ENCODE measurements around the gene SEZ6.

SEZ6 gene, protein sequence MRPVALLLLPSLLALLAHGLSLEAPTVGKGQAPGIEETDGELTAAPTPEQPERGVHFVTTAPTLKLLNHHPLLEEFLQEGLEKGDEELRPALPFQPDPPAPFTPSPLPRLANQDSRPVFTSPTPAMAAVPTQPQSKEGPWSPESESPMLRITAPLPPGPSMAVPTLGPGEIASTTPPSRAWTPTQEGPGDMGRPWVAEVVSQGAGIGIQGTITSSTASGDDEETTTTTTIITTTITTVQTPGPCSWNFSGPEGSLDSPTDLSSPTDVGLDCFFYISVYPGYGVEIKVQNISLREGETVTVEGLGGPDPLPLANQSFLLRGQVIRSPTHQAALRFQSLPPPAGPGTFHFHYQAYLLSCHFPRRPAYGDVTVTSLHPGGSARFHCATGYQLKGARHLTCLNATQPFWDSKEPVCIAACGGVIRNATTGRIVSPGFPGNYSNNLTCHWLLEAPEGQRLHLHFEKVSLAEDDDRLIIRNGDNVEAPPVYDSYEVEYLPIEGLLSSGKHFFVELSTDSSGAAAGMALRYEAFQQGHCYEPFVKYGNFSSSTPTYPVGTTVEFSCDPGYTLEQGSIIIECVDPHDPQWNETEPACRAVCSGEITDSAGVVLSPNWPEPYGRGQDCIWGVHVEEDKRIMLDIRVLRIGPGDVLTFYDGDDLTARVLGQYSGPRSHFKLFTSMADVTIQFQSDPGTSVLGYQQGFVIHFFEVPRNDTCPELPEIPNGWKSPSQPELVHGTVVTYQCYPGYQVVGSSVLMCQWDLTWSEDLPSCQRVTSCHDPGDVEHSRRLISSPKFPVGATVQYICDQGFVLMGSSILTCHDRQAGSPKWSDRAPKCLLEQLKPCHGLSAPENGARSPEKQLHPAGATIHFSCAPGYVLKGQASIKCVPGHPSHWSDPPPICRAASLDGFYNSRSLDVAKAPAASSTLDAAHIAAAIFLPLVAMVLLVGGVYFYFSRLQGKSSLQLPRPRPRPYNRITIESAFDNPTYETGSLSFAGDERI

DNA sequence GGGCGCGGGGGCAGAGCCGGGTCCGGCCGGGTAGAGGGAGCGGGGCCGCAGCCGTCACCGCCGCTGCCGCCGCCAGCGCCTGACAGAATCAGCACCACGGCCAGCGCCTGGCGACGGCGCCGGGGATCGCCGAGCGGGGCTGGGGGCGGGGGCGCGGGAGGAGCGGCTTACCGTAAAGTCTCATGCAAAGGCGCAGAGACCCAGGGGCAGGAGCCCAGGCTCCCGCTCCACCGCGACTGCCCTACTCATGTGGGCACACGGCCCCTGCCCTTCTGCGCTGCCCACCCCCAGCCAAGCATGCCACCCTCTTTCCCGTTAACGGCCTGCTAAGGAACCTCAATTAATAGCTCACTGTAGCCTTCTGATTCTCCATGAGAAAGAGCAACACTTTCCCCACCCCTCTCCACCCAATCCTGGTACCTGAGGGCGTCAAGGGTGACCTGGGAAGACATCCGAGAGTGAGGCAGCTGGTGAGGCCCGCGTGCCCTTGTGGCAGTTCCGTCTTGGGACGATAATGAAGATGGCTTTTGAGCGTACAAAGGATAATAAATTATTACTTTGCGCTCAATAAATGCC, at the start of gene SEZ6:
Gene SEZ6 (minus strand): TSS at position 98 of the 576 bp plus-strand sequence. CDS start 164 bp downstream, outside the sequence.
- DNase-seq: peak; percentile 38

DNA sequence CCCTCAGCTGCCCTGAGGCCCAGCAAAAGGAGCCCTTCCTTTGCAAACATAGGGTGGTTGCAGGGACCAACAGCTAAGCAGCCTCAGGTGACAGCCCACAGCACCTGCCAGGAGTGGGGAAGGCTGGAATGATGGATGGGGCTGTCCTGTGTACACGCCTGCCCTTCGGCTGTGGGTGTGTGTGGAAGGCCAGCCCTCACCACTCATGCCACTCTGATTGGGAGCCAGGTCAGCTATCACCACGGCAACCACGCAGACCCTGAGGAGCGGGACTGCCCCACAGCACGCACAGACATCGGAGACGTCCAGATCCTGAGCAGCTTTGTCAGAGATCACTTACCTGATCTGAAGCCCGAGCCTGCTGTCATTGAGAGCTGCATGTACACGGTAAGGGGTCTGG, 49.0 kb upstream of the SEZ6 start:
- DNase-seq: no peak

DNA sequence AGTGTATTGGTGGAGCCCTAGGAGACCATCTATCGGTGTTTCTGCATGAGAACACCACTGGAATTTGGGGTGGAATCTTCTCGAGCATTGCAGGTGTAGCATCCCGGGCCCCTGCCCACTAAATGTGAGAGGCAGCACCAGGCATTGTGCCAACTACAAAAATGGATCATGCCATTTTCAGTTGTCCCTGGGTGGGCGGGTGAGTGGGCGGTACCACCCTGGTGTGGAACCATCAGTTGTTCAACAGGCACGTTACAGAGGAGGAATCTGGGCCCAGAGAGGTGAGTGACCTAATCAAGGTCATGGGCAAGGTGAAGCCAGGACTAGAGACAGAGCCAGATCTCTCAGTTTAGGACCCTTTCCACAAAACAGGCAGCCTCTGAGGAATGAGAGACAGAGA, 45.9 kb upstream of the SEZ6 start:
- no peak for DNase-seq

DNA sequence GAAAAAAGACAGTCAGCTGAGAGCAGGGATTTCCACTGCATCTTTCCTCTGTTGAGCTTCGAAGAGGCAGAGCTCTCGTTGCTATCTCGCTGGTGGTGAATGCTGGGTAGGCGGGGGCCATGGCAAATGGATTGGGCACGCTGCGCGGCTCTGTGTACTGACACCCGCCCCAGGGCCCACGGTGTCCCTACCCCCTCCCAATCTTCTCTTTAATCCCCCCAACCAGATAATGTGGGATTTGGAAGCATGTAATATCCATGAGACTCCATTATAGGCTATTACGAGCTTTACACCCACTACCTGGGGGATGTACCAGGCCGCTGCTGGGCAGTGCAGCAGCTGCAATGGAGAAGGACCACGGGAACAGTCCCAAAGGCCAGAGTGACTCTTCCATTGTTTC, 45.4 kb upstream of the SEZ6 start:
- DNase-seq: no peak

DNA sequence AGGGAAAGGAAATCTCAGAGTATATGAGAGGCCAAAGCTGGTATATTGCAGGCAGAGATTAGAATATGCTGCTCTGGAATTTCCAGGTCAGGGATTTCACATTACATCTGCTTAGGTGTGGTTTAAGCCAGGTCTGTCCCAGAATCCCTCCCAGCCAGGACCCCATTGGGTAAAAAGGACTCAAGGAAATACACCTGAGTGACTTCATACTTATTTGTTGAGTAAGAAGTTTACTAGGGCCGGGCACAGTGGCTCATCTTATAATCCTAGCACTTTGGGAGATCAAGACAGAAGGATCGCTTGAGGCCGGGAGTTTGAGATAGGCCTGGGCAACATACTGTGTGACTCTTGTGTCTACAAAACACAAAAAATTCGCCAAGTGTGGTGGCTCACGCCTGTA, 44.3 kb upstream of the SEZ6 start:
- no peak for DNase-seq

DNA sequence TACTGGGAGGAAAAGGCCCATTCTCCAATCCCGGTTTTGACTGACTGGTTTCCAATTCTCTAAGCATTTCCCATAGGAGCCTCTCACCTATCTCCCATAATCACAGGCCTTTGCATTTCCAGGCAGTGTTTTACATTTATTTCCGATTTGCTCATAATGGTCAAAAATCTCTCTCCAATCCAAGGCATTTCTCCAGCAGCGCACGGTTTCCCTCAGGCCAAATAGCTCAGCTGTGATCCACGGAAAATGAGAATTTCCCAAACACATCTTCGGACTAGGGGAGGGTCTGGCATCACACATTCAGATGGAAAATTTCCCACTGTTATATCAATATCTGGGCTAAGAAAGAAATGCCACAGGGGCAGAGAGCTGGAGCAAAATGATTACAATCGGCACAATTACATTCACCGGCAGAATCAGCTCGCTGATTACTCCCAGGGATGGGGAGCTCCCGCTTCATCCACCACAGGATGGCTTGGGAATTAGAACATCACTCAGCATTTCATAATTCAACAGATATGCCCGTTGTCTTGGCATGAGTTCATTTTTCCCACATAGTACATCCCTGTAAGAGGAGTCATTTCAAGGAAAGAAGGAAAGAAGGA, 43.8 kb upstream of the SEZ6 start:
- DNase-seq: no peak

DNA sequence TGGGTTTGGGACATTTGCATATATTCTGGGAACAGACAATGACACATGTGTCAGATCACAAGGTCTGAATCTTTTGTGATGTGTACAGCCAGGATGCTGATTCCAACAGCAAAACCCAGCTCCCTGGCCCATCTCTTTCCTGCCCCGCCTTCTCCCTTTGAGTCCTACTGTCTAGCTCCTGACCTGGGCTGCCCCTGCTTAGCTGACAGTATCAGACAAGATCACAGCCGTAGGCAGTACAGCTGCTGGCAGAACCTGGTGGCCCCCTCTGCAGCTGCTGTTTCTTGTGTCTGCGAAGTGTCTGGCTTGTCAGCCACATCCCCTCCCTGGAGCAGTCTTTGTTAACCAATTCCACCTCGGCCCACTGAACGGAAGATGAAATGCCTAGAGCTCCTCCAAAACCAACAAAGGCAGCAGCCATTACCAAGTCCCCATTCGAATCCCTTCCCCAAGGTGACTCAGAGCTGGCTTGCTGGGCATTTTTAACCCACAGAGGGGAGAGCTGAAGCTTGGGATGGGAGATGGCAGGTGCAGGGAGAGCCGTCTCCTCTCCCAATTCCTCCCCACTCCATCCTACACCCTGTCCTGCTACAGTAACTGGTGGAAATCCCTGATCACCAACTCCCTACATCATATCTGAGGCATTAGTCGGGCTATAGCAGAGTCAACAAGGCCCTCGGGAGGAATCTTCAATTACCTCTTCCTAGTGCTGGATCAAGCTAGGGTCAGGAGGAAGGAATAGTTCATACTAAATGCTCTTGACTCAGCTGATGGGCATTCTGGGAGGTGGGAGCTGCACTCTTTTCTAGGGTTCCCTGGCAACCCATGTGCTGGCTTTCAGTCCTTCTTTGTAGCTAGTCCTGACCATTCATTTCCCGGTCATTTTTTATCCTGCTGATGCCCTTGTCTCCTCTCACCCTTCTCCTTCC, 42.9 kb upstream of the SEZ6 start:
- no peak for DNase-seq

GRCh38 chr17:29046473-29046839, 40.6 kb upstream of the SEZ6 start:
- DNase-seq: no peak

- no peak for DNase-seq
These were observed 40.1 kb upstream of the SEZ6 start for GRCh38 chr17:29045734-29046472.

GRCh38 chr17:29045026-29045425, 39.2 kb upstream of the SEZ6 start:
- DNase-seq: no peak

DNA sequence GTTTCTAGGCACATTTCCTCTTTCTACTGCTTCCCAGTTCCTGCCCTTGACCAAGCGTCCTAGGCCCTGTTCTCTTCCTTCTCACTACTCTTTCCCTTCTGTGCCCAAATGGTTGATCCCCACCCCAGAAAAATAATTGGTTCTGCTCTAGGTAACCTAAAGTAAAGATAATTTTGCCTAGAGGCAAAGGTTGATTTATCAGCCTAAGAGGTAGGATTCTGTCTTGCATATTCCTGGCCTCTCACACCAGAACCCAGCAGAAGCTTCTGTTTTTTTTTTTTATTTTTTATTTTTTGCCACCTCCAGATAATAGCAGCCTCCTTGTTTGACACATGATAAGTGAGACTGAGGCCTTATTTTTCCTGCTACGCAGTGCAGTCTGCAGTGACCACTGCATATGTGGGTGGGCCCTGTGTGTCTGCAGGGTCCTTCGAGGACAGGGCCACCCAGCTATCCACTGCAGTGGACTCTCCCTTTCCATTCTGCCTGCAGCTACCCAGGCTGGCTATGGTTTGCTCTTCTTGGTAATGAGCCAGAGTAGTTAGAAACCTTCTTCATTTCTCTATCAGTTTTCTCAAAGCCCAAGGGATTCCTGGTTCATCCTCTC, 37.8 kb upstream of the SEZ6 start:
- DNase-seq: no peak

GRCh38 chr17:29042679-29043538, 37.1 kb upstream of the SEZ6 start, which contains the start of gene PIPOX:
Gene PIPOX (plus strand): TSS chr17:29043141. CDS start chr17:29043226, 85 bp downstream.
- peak; percentile 10 for DNase-seq

DNA sequence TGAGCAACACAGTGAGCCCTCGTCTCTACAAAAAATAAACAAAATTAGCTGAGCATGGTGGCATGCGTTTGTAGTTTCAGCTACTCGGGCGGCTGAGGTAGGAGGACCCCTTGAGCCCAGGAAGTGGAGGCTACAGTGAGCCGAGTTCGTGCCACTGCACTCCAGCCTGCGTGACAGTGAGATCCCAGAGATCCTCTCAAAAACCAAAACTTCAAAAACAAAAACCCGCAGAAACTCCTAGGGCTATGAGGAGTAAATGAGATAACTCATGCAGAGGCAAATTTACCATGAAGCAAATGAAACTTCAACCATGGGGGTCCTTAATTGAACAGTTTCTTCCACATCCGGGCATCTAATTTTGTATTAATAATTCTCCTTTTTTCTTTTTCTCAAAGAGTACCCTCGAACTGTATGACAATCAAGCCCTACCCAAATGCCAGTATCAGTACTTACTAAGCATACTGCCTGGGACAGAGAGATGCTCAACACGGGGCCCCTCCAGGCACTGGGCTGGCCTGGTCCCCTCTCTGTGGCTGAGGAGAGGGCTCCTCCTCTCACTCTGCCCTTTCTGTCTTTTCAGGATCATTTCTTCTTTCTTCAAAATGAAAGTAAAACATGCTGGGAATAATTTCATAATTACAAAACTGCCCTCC, 36.3 kb upstream of the SEZ6 start:
- no peak for DNase-seq

- no peak for DNase-seq
These were observed 35.7 kb upstream of the SEZ6 start for GRCh38 chr17:29041571-29041970.

DNA sequence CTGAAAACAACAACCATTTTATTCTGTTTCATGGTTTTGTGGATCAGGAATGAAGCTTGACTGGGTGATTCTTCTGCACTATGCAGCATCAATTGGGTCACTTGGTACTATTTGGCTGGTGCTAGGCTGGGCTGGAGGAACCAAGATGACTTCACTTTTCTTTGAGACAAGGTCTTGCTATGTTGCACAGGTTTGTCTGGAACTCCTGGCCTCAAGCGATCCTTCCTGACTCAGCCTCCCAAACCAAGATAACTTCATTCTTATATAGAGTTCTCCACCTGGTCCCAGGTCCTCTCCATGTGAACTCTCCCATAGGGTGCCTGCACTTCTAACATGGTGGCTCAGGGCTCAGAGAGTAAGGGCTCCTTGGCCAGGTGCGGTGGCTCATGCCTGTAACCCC, 35.3 kb upstream of the SEZ6 start:
- no peak for DNase-seq

DNA sequence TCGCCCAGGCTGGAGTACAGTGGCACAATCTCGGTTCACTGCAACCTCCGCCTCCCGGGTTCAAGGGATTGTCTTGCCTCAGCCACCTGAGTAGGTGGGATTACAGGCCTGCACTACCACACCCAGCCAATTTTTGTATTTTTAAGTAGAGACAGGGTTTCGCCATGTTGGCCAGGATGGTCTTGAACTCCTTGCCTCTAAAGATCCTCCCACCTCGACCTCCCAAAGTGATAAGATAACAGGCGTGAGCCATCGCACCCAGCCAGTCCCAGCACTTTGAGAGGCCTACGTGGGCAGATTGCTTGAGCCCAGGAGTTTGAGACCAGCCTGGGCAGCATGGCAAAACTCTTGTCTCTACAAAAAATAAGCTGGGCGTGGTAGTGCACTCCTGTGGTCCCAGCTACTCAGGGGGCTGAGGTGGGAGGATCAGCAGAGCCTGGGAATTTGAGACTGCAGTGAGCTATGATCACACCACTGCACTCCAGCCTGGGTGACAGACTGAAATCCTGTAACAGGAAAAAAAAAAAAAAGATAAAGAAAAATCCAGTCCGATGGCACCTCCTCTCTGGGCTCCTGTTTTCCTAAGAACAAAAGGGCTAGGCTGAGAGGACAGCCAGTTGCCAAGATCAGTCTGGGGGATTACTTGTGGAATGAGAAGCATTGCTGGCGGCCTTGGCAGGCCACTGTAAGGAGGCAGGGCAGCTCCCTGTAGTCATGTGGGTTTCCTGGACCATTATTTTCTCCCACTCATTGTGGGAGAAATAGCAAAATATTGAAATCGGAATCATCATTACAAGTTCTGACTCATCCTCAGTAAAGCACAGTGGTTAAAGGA, 34.1 kb upstream of the SEZ6 start:
- no peak for DNase-seq

GRCh38 chr17:29038085-29038795, 32.4 kb upstream of the SEZ6 start:
- no peak for DNase-seq

GRCh38 chr17:29037739-29038084, 31.9 kb upstream of the SEZ6 start:
- DNase-seq: no peak
